Panc1 (cell line): ENCODE data around the gene DNAH7. TPM values are rescaled to one million over a fixed set of nuclear protein-coding genes. Genes with fewer than 3 reads are reported as not detected.

Experiments used
- ATAC-seq: fragments of 200-7000 bp; cut with Tn5 transposase; 2 replicates; pipeline ENCODE4 v1.9.1; 2020; ENCODE audit warnings: mild to moderate bottlenecking, moderate library complexity
- BruUV-seq: library from RNA; stranded (reverse); fragments of 400-500 nt; replicated peaks from 2 replicates; lab custom pipeline; 2021; lab: Mats Ljungman, UMichigan
- CTCF ChIA-PET: fragments of 300-600 bp; sonication (Branson Sonifier 250); formaldehyde crosslinking; loops from one replicate; lab custom pipeline; 2022; ENCODE audit warnings: antibody characterized with exemption; lab: Charles Lee
- POLR2A ChIA-PET: fragments of 300-600 bp; sonication (Branson Sonifier 250); formaldehyde crosslinking; loops from one replicate; lab custom pipeline; 2022; ENCODE audit warnings: antibody characterized with exemption; lab: Charles Lee
- DNase-seq: peaks from one replicate; pipeline ENCODE4 v3.0.0-alpha.2; 2010; ENCODE audit warnings: low read depth, low spot score
- H3K27ac ChIP-seq: 2 replicates; pipeline ENCODE4 v1.5.1; 2011; ENCODE audit warnings: mild to moderate bottlenecking, low read length, inconsistent platforms
- H3K27me3 ChIP-seq: fragments of 200-500 bp; sonication (Bioruptor generic); 2 replicates; pipeline ENCODE4 v1.6.0; 2014; ENCODE audit warnings: low read length, inconsistent platforms; ENCODE audit not compliant: control insufficient read depth, insufficient read depth
- H3K36me3 ChIP-seq: fragments of 200-500 bp; sonication (Bioruptor generic); 2 replicates; pipeline ENCODE4 v1.5.1; 2014; ENCODE audit warnings: inconsistent platforms, mild to moderate bottlenecking, low read length, moderate library complexity; ENCODE audit not compliant: control insufficient read depth, insufficient read depth
- H3K4me1 ChIP-seq: 2 replicates; pipeline ENCODE4 v1.5.1; 2011; ENCODE audit warnings: inconsistent platforms, mild to moderate bottlenecking, low read length, moderate library complexity; ENCODE audit not compliant: control insufficient read depth, insufficient read depth
- H3K4me3 ChIP-seq, 2 experiments: 2 replicates each; pipeline ENCODE4 v1.5.1; 2011 to 2012; ENCODE audit warnings: low read depth in 2 of 2, low read length in 2 of 2, mild to moderate bottlenecking in 2 of 2, inconsistent platforms in 1 of 2, moderate library complexity in 1 of 2
- H3K9me3 ChIP-seq: fragments of 200-500 bp; sonication (Bioruptor generic); 2 replicates; pipeline ENCODE4 v1.5.1; 2014; ENCODE audit warnings: low read depth, mild to moderate bottlenecking, inconsistent platforms, low read length, moderate library complexity; ENCODE audit not compliant: control insufficient read depth, insufficient read depth
- CTCF ChIP-seq: fragments of 450-650 bp; IDR thresholded peaks from 2 replicates; pipeline ENCODE4 v1.5.1; 2017; ENCODE audit warnings: mild to moderate bottlenecking
- POLR2AphosphoS5 ChIP-seq: IDR thresholded peaks from 2 replicates; pipeline ENCODE4 v1.6.1; 2012; ENCODE audit warnings: mild to moderate bottlenecking, low read depth, low read length, moderate library complexity
- REST ChIP-seq, 2 experiments: IDR thresholded peaks; 2 replicates each; pipeline ENCODE4 v1.6.1; 2011 to 2012; ENCODE audit warnings: low read depth in 2 of 2, control low read depth in 1 of 2, low read length in 1 of 2, mild to moderate bottlenecking in 1 of 2, moderate library complexity in 1 of 2; ENCODE audit not compliant: insufficient read depth in 1 of 2
- SIN3A ChIP-seq: IDR thresholded peaks from 2 replicates; pipeline ENCODE4 v1.6.1; 2012; ENCODE audit warnings: low read depth, mild to moderate bottlenecking, low read length, moderate library complexity, borderline replicate concordance; ENCODE audit not compliant: insufficient read depth
- TCF7L2 ChIP-seq: IDR thresholded peaks from 2 replicates; pipeline ENCODE4 v1.6.1; 2011; ENCODE audit warnings: mild to moderate bottlenecking, low read depth, low read length, inconsistent platforms
- in situ Hi-C: cut with HindIII; loops from 2 replicates; pipeline ENCODE4 v1.10.0; 2016; ENCODE audit warnings: low sequenced_read_pairs, low pct_unique_long_range_greater_than_20kb
- intact Hi-C: fragments of 100-400 bp; cut with micrococcal nuclease; formaldehyde crosslinking; loops from one replicate; pipeline ENCODE4 v1.10.0; 2022; ENCODE audit not compliant: unreplicated experiment
- total RNA-seq: library from RNA; stranded (reverse); gene quantifications from one replicate; pipeline ENCODE4 v1.2.1, GENCODE V29; 2021; ENCODE audit not compliant: unreplicated experiment

The DNAH7 gene
- total RNA-seq, 1 experiment from 2014 or later = 0.98 TPM

GRCh38 chr2:195848119-195848899 is 220.3 kb downstream of the DNAH7 start:
- Histone ChIP-seq H3K4me1 (no peaks in the 10 kb centered on the region), H3K36me3 (no peaks in the 10 kb centered on the region), H3K27me3 (no peaks in the 10 kb centered on the region), H3K9me3 (no peaks in the 10 kb centered on the region), H3K27ac (no peak overlapping the region), H3K4me3 (no peak overlapping the region)
- intact Hi-C loops (no loop called here), in situ Hi-C loops (no loop called here)
- POLR2A ChIA-PET = no interaction called here
- CTCF ChIA-PET = no interaction called here
- BruUV-seq = no TSS peak
- no peak for ATAC-seq
- no peak for DNase-seq
- TF ChIP-seq REST (IDR thresholded peaks at IDR 0.05; ENCODE audit: insufficient read depth in 1 of 2, low read depth in 2 of 2, low read length in 1 of 2) (no peak), POLR2AphosphoS5 (no peak), SIN3A (no peak), CTCF (no peak), TCF7L2 (no peak)

- Histone ChIP-seq H3K36me3 (no peaks in the 10 kb centered on the region), H3K27ac (no peak overlapping the region), H3K4me1 (no peaks in the 10 kb centered on the region), H3K27me3 (no peaks in the 10 kb centered on the region), H3K9me3 (no peaks in the 10 kb centered on the region), H3K4me3 (no peak overlapping the region)
- DNase-seq (no peak), ATAC-seq (no peak)
- BruUV-seq = no TSS peak
- no peak for TF ChIP-seq POLR2AphosphoS5
- no peak for TF ChIP-seq SIN3A
- no peak for TF ChIP-seq TCF7L2
- TF ChIP-seq CTCF = no peak
- TF ChIP-seq REST (IDR thresholded peaks at IDR 0.05; ENCODE audit: insufficient read depth in 1 of 2, low read depth in 2 of 2, low read length in 1 of 2) = no peak
- CTCF ChIA-PET = no interaction called here
- POLR2A ChIA-PET = no interaction called here
- in situ Hi-C loops (no loop called here), intact Hi-C loops (no loop called here)
These were observed 225.7 kb downstream of the DNAH7 start for GRCh38 chr2:195842932-195843331.
